BE2C (cell line): ENCODE data around the gene SMARCD3.

Experiments
- DNase-seq: peaks from one replicate; pipeline ENCODE4 v3.0.0-alpha.2; 2020
- H3K27me3 ChIP-seq: fragments of 250-450 bp; sonication (Bioruptor Pico); 2 replicates; pipeline ENCODE4 v1.5.1; 2020; ENCODE audit warnings: mild to moderate bottlenecking
- H3K36me3 ChIP-seq: fragments of 250-450 bp; sonication (Bioruptor Pico); 2 replicates; pipeline ENCODE4 v1.5.1; 2020; ENCODE audit warnings: mild to moderate bottlenecking
- H3K4me1 ChIP-seq: fragments of 250-450 bp; sonication (Bioruptor Pico); 2 replicates; pipeline ENCODE4 v1.5.1; 2020
- H3K4me3 ChIP-seq: 2 replicates; pipeline ENCODE4 v1.5.1; 2011; ENCODE audit warnings: low read depth, low read length
- H3K9me3 ChIP-seq: fragments of 250-450 bp; sonication (Bioruptor Pico); 2 replicates; pipeline ENCODE4 v1.5.1; 2020
- TF ChIP-seq, protein P1 (sequence below): IDR thresholded peaks from 2 replicates; pipeline ENCODE4 v1.5.1; 2012; ENCODE audit warnings: mild to moderate bottlenecking, low read depth, low read length

SMARCD3 gene

DNA sequence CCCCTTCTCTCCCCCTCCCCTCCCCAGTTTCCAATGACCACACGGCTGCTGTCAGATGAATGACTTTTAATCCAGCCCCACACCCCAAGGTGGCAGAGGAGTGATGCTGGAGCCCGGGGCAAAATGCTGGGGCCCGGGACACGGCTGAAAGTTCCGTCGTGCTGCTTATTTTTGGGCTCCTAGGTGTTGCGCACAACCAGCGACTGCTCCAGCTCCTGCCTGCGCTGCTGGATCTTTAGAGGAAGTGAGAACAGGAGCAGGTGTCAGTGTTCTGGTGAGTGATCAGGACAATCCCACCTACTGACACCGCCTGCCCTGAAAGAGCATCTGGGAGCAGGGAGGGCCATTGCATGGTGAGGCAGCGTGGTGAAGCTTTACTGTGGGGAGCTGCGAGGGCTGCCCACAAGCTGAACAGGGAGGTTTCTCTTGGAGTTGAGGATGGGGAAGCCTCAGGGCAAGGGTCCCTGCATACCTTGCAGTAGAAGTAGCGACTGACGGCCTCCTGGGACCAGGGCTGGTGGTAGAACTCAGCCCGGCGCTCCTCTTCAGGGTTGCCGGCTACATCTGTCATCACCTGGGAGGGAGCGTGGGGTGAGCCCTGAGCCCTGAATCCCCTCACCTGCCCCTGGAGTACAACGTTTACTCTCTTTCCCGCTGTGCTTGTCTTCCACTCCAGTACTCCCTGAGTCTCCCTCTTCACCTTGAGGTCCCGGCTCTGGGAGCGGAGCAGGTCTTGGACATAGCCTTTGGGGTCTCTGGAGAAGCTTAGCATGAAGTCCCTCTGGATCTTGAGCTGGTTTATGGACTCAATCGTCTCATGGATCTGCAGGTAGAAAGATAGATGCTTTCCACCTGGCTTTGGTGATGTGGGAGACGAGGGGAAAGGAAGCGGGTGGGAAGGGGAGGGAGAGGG lies 9.3 kb downstream of the SMARCD3 start:
- Histone ChIP-seq H3K4me3 (no peak overlapping the region), H3K9me3 (no peaks in the 10 kb centered on the region), H3K36me3 (peaks cover 43% of the 10 kb centered on the region), H3K4me1 (peaks cover 6% of the 10 kb centered on the region), H3K27me3 (no peaks in the 10 kb centered on the region; the same call in 1 of the 2 replicates)
- DNase-seq = no peak
- TF ChIP-seq, protein P1, sequence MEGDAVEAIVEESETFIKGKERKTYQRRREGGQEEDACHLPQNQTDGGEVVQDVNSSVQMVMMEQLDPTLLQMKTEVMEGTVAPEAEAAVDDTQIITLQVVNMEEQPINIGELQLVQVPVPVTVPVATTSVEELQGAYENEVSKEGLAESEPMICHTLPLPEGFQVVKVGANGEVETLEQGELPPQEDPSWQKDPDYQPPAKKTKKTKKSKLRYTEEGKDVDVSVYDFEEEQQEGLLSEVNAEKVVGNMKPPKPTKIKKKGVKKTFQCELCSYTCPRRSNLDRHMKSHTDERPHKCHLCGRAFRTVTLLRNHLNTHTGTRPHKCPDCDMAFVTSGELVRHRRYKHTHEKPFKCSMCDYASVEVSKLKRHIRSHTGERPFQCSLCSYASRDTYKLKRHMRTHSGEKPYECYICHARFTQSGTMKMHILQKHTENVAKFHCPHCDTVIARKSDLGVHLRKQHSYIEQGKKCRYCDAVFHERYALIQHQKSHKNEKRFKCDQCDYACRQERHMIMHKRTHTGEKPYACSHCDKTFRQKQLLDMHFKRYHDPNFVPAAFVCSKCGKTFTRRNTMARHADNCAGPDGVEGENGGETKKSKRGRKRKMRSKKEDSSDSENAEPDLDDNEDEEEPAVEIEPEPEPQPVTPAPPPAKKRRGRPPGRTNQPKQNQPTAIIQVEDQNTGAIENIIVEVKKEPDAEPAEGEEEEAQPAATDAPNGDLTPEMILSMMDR = no peak

DNA sequence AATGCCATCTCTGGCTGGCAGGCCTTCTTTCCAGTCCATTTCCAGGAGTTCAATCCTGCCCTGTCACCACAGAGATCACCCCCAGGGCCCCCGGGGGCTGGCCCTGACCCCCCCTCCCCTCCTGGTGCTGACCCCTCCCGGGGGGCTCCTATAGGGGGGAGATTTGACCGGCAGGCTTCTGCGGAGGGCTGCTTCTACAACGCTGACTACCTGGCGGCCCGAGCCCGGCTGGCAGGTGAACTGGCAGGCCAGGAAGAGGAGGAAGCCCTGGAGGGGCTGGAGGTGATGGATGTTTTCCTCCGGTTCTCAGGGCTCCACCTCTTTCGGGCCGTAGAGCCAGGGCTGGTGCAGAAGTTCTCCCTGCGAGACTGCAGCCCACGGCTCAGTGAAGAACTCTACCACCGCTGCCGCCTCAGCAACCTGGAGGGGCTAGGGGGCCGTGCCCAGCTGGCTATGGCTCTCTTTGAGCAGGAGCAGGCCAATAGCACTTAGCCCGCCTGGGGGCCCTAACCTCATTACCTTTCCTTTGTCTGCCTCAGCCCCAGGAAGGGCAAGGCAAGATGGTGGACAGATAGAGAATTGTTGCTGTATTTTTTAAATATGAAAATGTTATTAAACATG lies 10.2 kb downstream of the SMARCD3 start:
- peaks cover 52% of the 10 kb centered on the region for H3K36me3 ChIP-seq

DNA sequence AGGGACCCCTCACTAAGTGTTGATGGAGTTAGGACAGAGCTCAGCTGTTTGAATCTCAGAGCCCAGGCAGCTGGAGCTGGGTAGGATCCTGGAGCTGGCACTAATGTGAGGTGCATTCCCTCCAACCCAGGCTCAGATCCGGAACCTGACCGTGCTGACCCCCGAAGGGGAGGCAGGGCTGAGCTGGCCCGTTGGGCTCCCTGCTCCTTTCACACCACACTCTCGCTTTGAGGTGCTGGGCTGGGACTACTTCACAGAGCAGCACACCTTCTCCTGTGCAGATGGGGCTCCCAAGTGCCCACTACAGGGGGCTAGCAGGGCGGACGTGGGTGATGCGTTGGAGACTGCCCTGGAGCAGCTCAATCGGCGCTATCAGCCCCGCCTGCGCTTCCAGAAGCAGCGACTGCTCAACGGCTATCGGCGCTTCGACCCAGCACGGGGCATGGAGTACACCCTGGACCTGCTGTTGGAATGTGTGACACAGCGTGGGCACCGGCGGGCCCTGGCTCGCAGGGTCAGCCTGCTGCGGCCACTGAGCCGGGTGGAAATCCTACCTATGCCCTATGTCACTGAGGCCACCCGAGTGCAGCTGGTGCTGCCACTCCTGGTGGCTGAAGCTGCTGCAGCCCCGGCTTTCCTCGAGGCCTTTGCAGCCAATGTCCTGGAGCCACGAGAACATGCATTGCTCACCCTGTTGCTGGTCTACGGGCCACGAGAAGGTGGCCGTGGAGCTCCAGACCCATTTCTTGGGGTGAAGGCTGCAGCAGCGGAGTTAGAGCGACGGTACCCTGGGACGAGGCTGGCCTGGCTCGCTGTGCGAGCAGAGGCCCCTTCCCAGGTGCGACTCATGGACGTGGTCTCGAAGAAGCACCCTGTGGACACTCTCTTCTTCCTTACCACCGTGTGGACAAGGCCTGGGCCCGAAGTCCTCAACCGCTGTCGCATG lies 11.0 kb downstream of the SMARCD3 start:
- Histone ChIP-seq H3K4me3 (no peak overlapping the region), H3K9me3 (no peaks in the 10 kb centered on the region), H3K4me1 (peaks cover 6% of the 10 kb centered on the region), H3K27me3 (no peaks in the 10 kb centered on the region), H3K36me3 (peaks cover 53% of the 10 kb centered on the region)
- no peak for DNase-seq
- TF ChIP-seq, protein P1 = no peak

More for the DNA sequence above, 10.2 kb downstream of the SMARCD3 start:
- Histone ChIP-seq H3K9me3 (no peaks in the 10 kb centered on the region), H3K4me3 (no peak overlapping the region), H3K27me3 (no peaks in the 10 kb centered on the region), H3K4me1 (peaks cover 6% of the 10 kb centered on the region)
- TF ChIP-seq, protein P1 = no peak
- no peak for DNase-seq

DNA sequence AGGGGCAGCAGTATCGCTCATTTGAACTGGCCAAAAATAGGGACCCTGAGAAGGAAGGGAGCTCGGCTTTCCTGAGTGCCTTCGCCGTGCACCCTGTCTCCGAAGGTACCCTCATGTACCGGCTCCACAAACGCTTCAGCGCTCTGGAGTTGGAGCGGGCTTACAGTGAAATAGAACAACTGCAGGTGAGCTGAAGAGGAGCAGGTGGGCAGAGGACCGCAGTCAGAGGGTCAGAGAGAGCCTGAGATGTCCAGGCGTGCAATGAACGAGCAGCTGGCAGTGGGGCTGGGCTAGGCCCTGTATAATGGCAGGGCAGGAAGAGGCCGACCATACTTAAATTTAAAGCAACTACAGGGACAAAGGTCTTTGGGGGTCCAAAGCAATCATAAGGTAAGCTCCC lies 12.1 kb downstream of the SMARCD3 start:
- Histone ChIP-seq H3K36me3 (peaks cover 53% of the 10 kb centered on the region), H3K4me1 (peaks cover 6% of the 10 kb centered on the region), H3K4me3 (no peak overlapping the region), H3K27me3 (no peaks in the 10 kb centered on the region), H3K9me3 (no peaks in the 10 kb centered on the region)
- no peak for DNase-seq
- TF ChIP-seq, protein P1 = no peak

DNA sequence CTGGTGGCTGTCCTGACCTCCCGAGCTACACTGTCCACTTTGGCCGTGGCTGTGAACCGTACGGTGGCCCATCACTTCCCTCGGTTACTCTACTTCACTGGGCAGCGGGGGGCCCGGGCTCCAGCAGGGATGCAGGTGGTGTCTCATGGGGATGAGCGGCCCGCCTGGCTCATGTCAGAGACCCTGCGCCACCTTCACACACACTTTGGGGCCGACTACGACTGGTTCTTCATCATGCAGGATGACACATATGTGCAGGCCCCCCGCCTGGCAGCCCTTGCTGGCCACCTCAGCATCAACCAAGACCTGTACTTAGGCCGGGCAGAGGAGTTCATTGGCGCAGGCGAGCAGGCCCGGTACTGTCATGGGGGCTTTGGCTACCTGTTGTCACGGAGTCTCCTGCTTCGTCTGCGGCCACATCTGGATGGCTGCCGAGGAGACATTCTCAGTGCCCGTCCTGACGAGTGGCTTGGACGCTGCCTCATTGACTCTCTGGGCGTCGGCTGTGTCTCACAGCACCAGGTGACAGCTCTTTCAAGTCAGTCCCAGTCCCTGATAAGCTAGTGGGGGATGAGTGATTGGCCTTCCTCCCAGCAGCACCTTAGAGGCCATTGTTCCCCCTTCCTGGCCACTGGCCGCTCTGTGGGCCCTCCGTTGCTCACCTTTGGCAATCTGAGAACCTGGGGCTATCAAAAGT lies 13.3 kb downstream of the SMARCD3 start:
- DNase-seq = no peak
- H3K4me3 ChIP-seq = no peak overlapping the region
- no peaks in the 10 kb centered on the region for H3K9me3 ChIP-seq
- TF ChIP-seq, protein P1 = no peak
- H3K4me1 ChIP-seq = peaks cover 6% of the 10 kb centered on the region
- H3K27me3 ChIP-seq = no peaks in the 10 kb centered on the region
- peaks cover 50% of the 10 kb centered on the region for H3K36me3 ChIP-seq
